K562 (cell line): ENCODE measurements around the gene OPRL1.

Experiments used
- CBX2 ChIP-seq: fragments of 200-600 bp; sonication (generic); IDR thresholded peaks from one replicate; pipeline ENCODE4 v1.6.1; 2012; ENCODE audit warnings: mild to moderate bottlenecking, low read length, inconsistent platforms; ENCODE audit not compliant: insufficient read depth, poor library complexity, severe bottlenecking
- CBX8 ChIP-seq: fragments of 200-600 bp; sonication (generic); IDR thresholded peaks from 2 replicates; pipeline ENCODE4 v1.6.1; 2012; ENCODE audit warnings: borderline replicate concordance, mixed run types, low read depth, mild to moderate bottlenecking, moderate library complexity, mixed read lengths, low read length, control low read depth, inconsistent platforms; ENCODE audit not compliant: poor library complexity, severe bottlenecking; ENCODE audit errors: extremely low read depth
- CEBPZ ChIP-seq: fragments of 150-350 bp; IDR thresholded peaks from 2 replicates; pipeline ENCODE4 v1.6.1; 2014; ENCODE audit warnings: low read depth, mild to moderate bottlenecking, low read length, borderline replicate concordance
- ESRRA ChIP-seq: fragments of 450-650 bp; IDR thresholded peaks from 2 replicates; pipeline ENCODE4 v1.6.1; 2014; ENCODE audit warnings: low read depth, mild to moderate bottlenecking, moderate library complexity, borderline replicate concordance
- FOXA3 ChIP-seq, 2 experiments: fragments of 450-650 bp in 1 of 2; sonication (generic) in 1 of 2; formaldehyde crosslinking; IDR thresholded peaks in 1 of 2; conservative IDR thresholded peaks in 1 of 2; 2 replicates each; pipeline versions ENCODE4 v1.4.0 to v1.8.0; 2020 to 2022; ENCODE audit warnings: mild to moderate bottlenecking in 2 of 2, missing genetic modification reagents in 1 of 2
- LEF1 ChIP-seq: fragments of 450-650 bp; IDR thresholded peaks from 2 replicates; pipeline ENCODE4 v1.6.1; 2016; ENCODE audit warnings: mild to moderate bottlenecking
- MAFK ChIP-seq: IDR thresholded peaks from 2 replicates; pipeline ENCODE4 v1.6.1; 2011; ENCODE audit warnings: low read length, improper control_type of control experiment
- MYBL2 ChIP-seq, 2 experiments: fragments of 450-650 bp in 1 of 2; sonication (generic) in 1 of 2; formaldehyde crosslinking in 1 of 2; IDR thresholded peaks; 2 replicates each; pipeline versions ENCODE4 v1.6.1 to v1.8.1; 2017 to 2022; ENCODE audit warnings: borderline replicate concordance in 1 of 2, inconsistent platforms in 1 of 2, low read depth in 1 of 2, mild to moderate bottlenecking in 1 of 2, missing genetic modification reagents in 1 of 2, moderate library complexity in 1 of 2
- NFE2L1 ChIP-seq: fragments of 450-650 bp; IDR thresholded peaks from 2 replicates; pipeline ENCODE4 v1.6.1; 2016; ENCODE audit warnings: missing genetic modification characterization, low read depth, mild to moderate bottlenecking, missing compliant biosample characterization, moderate library complexity, borderline replicate concordance
- SREBF2 ChIP-seq: sonication (generic); formaldehyde crosslinking; IDR thresholded peaks from 2 replicates; pipeline ENCODE4 v1.4.0; 2020; ENCODE audit warnings: mild to moderate bottlenecking, missing genetic modification reagents
- SRF ChIP-seq, 2 experiments: fragments of 250-450, 450-650 bp in 1 of 2; sonication (Bioruptor Pico) in 1 of 2; sonication (generic) in 1 of 2; formaldehyde crosslinking; IDR thresholded peaks; 2 replicates each; pipeline versions ENCODE4 v1.5.0 to v1.5.1; 2020 to 2022; ENCODE audit warnings: mild to moderate bottlenecking in 1 of 2, missing genetic modification reagents in 1 of 2
- ZBTB43 ChIP-seq: sonication (generic); formaldehyde crosslinking; IDR thresholded peaks from 2 replicates; pipeline ENCODE4 v1.8.0; 2023; ENCODE audit warnings: mild to moderate bottlenecking, missing genetic modification reagents
- ZNF133 ChIP-seq: fragments of 250-450 bp; sonication (Bioruptor Pico); IDR thresholded peaks from 2 replicates; pipeline ENCODE4 v1.4.0; 2020; ENCODE audit warnings: mild to moderate bottlenecking
- TF ChIP-seq, protein P1 (sequence below), 3 experiments: IDR thresholded peaks in 2 of 3; conservative IDR thresholded peaks in 1 of 3; 2 replicates each; pipeline ENCODE4 v1.5.1; 2011 to 2012; ENCODE audit warnings: low read length in 3 of 3, mild to moderate bottlenecking in 3 of 3, control low read depth in 2 of 3, improper control_type of control experiment in 1 of 3, inconsistent platforms in 1 of 3, low read depth in 1 of 3, mixed read lengths in 1 of 3, moderate library complexity in 1 of 3; ENCODE audit not compliant: insufficient read depth in 2 of 3

- TF ChIP-seq SRF (CRISPR knock-in tag; IDR thresholded peaks at IDR 0.05) (no peak), MYBL2 (IDR thresholded peaks at IDR 0.05; ENCODE audit: low read depth) (no peak), MYBL2 (CRISPR knock-in tag; IDR thresholded peaks at IDR 0.05; ENCODE audit: borderline replicate concordance) (no peak), ZBTB43 (no peak), MAFK (no peak), CEBPZ (no peak), LEF1 (no peak), CBX8 (no peak), ESRRA (no peak), CBX2 (no peak), ZNF133 (CRISPR knock-in tag) (no peak), NFE2L1 (tag) (no peak), FOXA3 (CRISPR knock-in tag; conservative IDR thresholded peaks at IDR 0.05 in 1 of 2, IDR thresholded peaks at IDR 0.05 in 1 of 2) (peak in 1 of 2 experiments; percentile 17; a peak in 1 of 4 replicates), SREBF2 (no peak)
- TF ChIP-seq, protein P1, sequence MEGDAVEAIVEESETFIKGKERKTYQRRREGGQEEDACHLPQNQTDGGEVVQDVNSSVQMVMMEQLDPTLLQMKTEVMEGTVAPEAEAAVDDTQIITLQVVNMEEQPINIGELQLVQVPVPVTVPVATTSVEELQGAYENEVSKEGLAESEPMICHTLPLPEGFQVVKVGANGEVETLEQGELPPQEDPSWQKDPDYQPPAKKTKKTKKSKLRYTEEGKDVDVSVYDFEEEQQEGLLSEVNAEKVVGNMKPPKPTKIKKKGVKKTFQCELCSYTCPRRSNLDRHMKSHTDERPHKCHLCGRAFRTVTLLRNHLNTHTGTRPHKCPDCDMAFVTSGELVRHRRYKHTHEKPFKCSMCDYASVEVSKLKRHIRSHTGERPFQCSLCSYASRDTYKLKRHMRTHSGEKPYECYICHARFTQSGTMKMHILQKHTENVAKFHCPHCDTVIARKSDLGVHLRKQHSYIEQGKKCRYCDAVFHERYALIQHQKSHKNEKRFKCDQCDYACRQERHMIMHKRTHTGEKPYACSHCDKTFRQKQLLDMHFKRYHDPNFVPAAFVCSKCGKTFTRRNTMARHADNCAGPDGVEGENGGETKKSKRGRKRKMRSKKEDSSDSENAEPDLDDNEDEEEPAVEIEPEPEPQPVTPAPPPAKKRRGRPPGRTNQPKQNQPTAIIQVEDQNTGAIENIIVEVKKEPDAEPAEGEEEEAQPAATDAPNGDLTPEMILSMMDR (IDR thresholded peaks at IDR 0.05 in 2 of 3, conservative IDR thresholded peaks at IDR 0.05 in 1 of 3; ENCODE audit: insufficient read depth in 2 of 3, low read depth in 1 of 3, low read length in 3 of 3) = no peak
These were observed 979 bp upstream of the OPRL1 start for GRCh38 chr20:64078934-64079272.
